HCT116 (cell line): ENCODE results near the gene UNC5C.

Experiments
- CTCF ChIP-seq, 3 experiments: fragments of 200-600 bp in 1 of 3; sonication (generic) in 1 of 3; IDR thresholded peaks in 2 of 3; conservative IDR thresholded peaks in 1 of 3; 2 replicates each; pipeline ENCODE4 v1.5.1; 2012 to 2017; ENCODE audit warnings: low read depth in 2 of 3, low read length in 2 of 3, antibody characterized with exemption in 1 of 3, borderline replicate concordance in 1 of 3, control low read depth in 1 of 3, mild to moderate bottlenecking in 1 of 3, mixed read lengths in 1 of 3, mixed run types in 1 of 3, moderate library complexity in 1 of 3; ENCODE audit not compliant: insufficient read depth in 1 of 3
- JUND ChIP-seq: IDR thresholded peaks from 2 replicates; pipeline ENCODE4 v1.6.1; 2012

DNA sequence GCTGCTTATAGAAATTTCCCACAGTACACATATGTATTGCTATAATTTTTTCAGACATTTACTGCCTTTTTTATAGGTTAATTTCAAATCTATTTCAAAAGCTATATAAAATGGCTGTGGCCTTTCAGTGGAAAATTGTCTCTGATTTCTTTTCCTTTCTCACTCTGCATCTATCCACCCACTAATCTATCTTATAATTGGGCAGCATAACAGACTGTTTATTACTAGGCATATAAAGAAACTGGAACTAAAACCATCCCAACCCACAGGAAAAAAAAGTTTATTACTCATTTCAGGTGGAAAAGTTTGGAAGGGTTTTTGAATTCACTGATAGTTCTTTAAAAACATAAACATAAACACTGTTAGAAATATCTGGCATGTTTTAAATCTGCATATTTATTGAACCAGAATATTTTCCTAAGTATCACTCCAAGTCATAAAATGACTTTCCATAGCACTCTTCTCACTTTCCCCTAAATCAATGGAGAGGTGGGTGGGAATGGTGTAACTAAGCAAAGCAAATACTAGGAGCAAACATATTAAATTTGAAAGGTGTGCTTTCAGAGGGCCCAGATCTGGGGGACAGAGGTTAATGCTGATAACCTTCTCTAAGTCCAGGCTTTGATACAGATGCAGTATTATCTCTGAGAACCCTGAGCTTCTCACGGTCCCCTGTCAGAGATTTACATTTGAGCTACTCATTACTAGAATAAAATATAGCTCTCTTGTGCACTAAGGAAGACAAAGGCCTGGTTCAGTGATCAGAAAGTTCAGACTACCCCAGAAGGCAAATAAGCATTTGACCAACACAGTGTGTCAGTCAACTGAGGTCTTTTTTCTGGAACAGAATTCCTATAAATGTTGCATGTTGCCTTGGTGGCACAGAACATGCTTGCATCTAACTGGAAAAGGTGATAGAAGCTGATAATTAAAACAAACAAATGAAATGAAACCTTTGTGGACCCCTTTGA, 328.3 kb downstream of the UNC5C start:
- TF ChIP-seq CTCF (IDR thresholded peaks at IDR 0.05 in 2 of 3, conservative IDR thresholded peaks at IDR 0.05 in 1 of 3; ENCODE audit: borderline replicate concordance in 1 of 3, insufficient read depth in 1 of 3, low read depth in 2 of 3, low read length in 2 of 3): no peak
- no peak for TF ChIP-seq JUND
